Gastrocnemius medialis (tissue), 4 donors: ENCODE measurements around the gene LEAP2. TPM values are rescaled to one million over a fixed set of nuclear protein-coding genes. Genes with fewer than 3 reads are reported as not detected.
A peak's percentile ranks its signal among the peaks of the same experiment; 100 is the strongest.

Experiments
- ATAC-seq, 2 donors: fragments of 150-250 bp; one replicate each; pipeline ENCODE4 v1.9.1; 2016
- DNase-seq, 2 donors: peaks; one replicate each; pipeline ENCODE4 v3.0.0-alpha.2; 2019
- H3K27ac ChIP-seq, 4 donors: fragments of 200-600 bp; sonication (generic); 1 replicate in 1 of 4; 2 replicates in 3 of 4; pipeline ENCODE4 v1.5.1; 2016 to 2018; ENCODE audit warnings: mild to moderate bottlenecking in 2 of 4, moderate library complexity in 1 of 4
- H3K27me3 ChIP-seq, 3 donors: fragments of 200-600 bp; sonication (generic) in 2 of 3; 1 replicate in 1 of 3; 2 replicates in 2 of 3; pipeline versions ENCODE4 v1.5.1 to v1.6.0; 2016 to 2019; ENCODE audit warnings: mild to moderate bottlenecking in 1 of 3, moderate library complexity in 1 of 3
- H3K36me3 ChIP-seq, 2 donors: fragments of 200-600 bp; sonication (generic) in 1 of 2; one replicate each; pipeline ENCODE4 v1.5.1; 2017 to 2018
- H3K4me1 ChIP-seq, 2 donors: fragments of 200-600 bp; sonication (generic) in 1 of 2; one replicate each; pipeline ENCODE4 v1.5.1; 2016 to 2017; ENCODE audit warnings: mild to moderate bottlenecking in 2 of 2
- H3K4me3 ChIP-seq, 4 donors: fragments of 200-600 bp; sonication (generic) in 3 of 4; 1 replicate in 1 of 4; 2 replicates in 3 of 4; pipeline ENCODE4 v1.5.1; 2016 to 2019; ENCODE audit warnings: mild to moderate bottlenecking in 2 of 4
- H3K9me3 ChIP-seq, 3 donors: fragments of 200-600 bp; sonication (generic) in 2 of 3; 1 replicate in 1 of 3; 2 replicates in 2 of 3; pipeline ENCODE4 v1.5.1; 2016 to 2019
- POLR2A ChIP-seq, 2 donors: fragments of 450-650 bp; IDR thresholded peaks; one replicate each; pipeline ENCODE4 v1.6.1; 2017; ENCODE audit warnings: antibody characterized with exemption in 2 of 2, mild to moderate bottlenecking in 2 of 2, moderate library complexity in 2 of 2
- in situ Hi-C, 4 donors: fragments of 200-750 bp; cut with MboI; loops; one replicate each; pipeline versions ENCODE4 v1.15.0 to v1.8.0; 2017; ENCODE audit warnings: low sequenced_read_pairs in 4 of 4
- intact Hi-C: fragments of 100-400 bp; cut with DNase I; formaldehyde crosslinking; loops from one replicate; pipeline ENCODE4 v1.15.1; 2023; ENCODE audit warnings: low total_unique reads
- total RNA-seq, 4 donors: library from RNA; depleted of rRNA; stranded (reverse); fragments of >200 nt; gene quantifications; one replicate each; pipeline versions ENCODE4 v1.1.0 to v1.2.3, GENCODE V29; 2016
- TF ChIP-seq, protein P1 (sequence below), 5 experiments: fragments of 450-650 bp in 3 of 5; fragments of 200-600 bp in 2 of 5; sonication (generic) in 2 of 5; IDR thresholded peaks in 4 of 5; conservative IDR thresholded peaks in 1 of 5; 1 replicate in 4 of 5; 2 replicates in 1 of 5; pipeline ENCODE4 v1.5.1; 2016 to 2019; ENCODE audit warnings: antibody characterized with exemption in 5 of 5, mild to moderate bottlenecking in 3 of 5, moderate library complexity in 3 of 5

Gene LEAP2
- 1 to 10 TPM in 2 of 4 donors, under 1 TPM in 2; 0.52 to 3.3 (median 0.88) TPM for total RNA-seq

- peaks cover 0 to 27% of the 10 kb centered on the region in 2 donors for H3K36me3 ChIP-seq
- in situ Hi-C loops: loop anchor here in 2 of 4 donors (25.0 kb wide), 1 partner anchor 486 kb away; no protein-coding TSS in a partner anchor
Observed at GRCh38 chr5:132873119-132873929, at the start of gene LEAP2. LEAP2 (plus strand) TSS chr5:132873668; CDS start chr5:132873695, 27 bp downstream.

DNA sequence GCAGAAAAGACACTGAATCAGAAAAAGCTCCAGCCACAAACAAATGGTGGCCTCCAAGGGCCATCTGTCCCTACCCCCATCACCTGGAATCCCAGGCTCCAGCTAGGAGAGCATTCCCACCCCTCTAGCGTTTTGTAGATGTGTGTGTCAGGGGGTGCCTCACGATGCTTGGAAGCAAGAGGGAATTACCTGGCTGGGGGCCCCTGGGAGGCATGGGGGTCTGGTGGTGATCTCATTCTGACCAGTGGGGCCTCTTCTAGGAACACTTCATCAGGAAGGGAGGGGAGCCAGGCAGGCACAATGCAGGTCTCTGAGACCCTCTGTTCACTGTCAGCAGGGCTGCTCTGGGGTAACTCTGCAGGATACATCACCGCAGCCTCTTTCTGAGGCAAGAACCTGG, 49.0 kb upstream of the LEAP2 start:
- DNase-seq: no peak
- TF ChIP-seq, protein P1, sequence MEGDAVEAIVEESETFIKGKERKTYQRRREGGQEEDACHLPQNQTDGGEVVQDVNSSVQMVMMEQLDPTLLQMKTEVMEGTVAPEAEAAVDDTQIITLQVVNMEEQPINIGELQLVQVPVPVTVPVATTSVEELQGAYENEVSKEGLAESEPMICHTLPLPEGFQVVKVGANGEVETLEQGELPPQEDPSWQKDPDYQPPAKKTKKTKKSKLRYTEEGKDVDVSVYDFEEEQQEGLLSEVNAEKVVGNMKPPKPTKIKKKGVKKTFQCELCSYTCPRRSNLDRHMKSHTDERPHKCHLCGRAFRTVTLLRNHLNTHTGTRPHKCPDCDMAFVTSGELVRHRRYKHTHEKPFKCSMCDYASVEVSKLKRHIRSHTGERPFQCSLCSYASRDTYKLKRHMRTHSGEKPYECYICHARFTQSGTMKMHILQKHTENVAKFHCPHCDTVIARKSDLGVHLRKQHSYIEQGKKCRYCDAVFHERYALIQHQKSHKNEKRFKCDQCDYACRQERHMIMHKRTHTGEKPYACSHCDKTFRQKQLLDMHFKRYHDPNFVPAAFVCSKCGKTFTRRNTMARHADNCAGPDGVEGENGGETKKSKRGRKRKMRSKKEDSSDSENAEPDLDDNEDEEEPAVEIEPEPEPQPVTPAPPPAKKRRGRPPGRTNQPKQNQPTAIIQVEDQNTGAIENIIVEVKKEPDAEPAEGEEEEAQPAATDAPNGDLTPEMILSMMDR (IDR thresholded peaks at IDR 0.05 in 4 of 5, conservative IDR thresholded peaks at IDR 0.05 in 1 of 5): no peak
- TF ChIP-seq POLR2A (IDR thresholded peaks at IDR 0.05): no peak
- Histone ChIP-seq H3K4me1 (peaks cover 0 to 3% of the 10 kb centered on the region in 2 donors), H3K27me3 (no peaks in the 10 kb centered on the region), H3K27ac (no peak overlapping the region), H3K9me3 (no peaks in the 10 kb centered on the region), H3K4me3 (no peak overlapping the region), H3K36me3 (no peaks in the 10 kb centered on the region)
- intact Hi-C loops (loop anchor here (5.0 kb wide), 2 partner anchors 87 to 167 kb away; partner anchors contain the start of genes IL13 and KIF3A), in situ Hi-C loops (loop anchor here in 3 of 4 donors (10.0 to 25.0 kb wide), 2 partner anchors 80 to 287 kb away; partner anchors contain the start of genes IL5 (in 2 of the 3) and CCNI2 (in 1 of the 3))
- no peak for ATAC-seq

More at GRCh38 chr5:132873119-132873929, at the start of gene LEAP2:
- H3K27me3 ChIP-seq: no peaks in the 10 kb centered on the region
- no peak for TF ChIP-seq POLR2A (IDR thresholded peaks at IDR 0.05)
- TF ChIP-seq, protein P1 (IDR thresholded peaks at IDR 0.05 in 4 of 5, conservative IDR thresholded peaks at IDR 0.05 in 1 of 5): no peak
- DNase-seq: no peak
- H3K4me1 ChIP-seq: peaks cover 39 to 43% of the 10 kb centered on the region in 2 donors
- intact Hi-C loops: no loop called here
- no peaks in the 10 kb centered on the region for H3K9me3 ChIP-seq
- ATAC-seq: no peak
- H3K27ac ChIP-seq: peak within 1 kb of the TSS in 1 of 4 donors; percentile 20
- no peak within 1 kb of the TSS for H3K4me3 ChIP-seq

DNA sequence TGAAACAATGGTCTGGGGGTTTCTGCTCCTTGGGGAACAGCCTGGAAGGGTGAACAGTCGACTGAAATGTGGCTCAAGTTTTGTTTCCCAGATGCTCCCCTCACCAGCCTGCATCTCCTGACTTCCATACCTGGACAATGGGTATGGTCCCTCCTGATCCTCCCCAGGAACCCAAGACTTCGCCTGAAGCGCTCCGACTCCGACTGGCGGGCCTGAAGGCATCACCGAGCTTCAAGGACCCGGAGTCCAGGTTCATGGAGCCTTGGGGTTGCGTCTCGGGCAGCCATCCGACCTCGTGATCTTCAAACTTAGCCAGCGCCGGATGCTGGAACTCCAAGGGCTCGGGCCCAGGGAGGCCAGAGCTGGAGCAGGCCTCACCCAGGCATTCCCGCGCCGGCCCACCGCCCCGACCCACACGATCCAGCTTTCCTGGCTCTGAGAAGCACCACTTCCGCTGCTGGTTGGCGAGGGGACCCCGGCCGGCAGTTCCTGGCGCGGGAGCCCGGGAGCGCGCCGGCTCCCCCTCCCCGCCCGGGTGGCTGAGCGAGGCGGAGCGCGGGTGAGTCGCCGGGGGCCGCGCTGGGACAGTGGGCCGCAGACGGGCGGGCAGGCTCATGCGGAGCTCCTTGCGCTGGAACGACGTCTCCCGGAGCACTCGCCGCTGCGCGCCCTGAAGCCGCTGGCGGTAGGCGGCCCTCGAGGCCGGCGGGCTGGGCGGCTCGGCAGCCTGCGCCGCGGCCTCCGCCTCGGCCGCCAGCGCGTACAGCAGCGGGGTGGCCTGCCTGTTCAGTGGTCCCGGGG, 48.2 kb upstream of the LEAP2 start:
- in situ Hi-C loops: loop anchor here in 1 of 4 donors (10.0 kb wide), 1 partner anchor 80 kb away; the partner anchor contains the start of gene CCNI2
- H3K27me3 ChIP-seq: no peaks in the 10 kb centered on the region
- intact Hi-C loops: no loop called here
- no peaks in the 10 kb centered on the region for H3K9me3 ChIP-seq
- no peak for ATAC-seq
- DNase-seq: no peak
- H3K4me1 ChIP-seq: no peaks in the 10 kb centered on the region
- TF ChIP-seq, protein P1 (IDR thresholded peaks at IDR 0.05 in 4 of 5, conservative IDR thresholded peaks at IDR 0.05 in 1 of 5): no peak
- no peak for TF ChIP-seq POLR2A (IDR thresholded peaks at IDR 0.05)
- no peak overlapping the region for H3K4me3 ChIP-seq
- no peaks in the 10 kb centered on the region for H3K36me3 ChIP-seq
- no peak overlapping the region for H3K27ac ChIP-seq

DNA sequence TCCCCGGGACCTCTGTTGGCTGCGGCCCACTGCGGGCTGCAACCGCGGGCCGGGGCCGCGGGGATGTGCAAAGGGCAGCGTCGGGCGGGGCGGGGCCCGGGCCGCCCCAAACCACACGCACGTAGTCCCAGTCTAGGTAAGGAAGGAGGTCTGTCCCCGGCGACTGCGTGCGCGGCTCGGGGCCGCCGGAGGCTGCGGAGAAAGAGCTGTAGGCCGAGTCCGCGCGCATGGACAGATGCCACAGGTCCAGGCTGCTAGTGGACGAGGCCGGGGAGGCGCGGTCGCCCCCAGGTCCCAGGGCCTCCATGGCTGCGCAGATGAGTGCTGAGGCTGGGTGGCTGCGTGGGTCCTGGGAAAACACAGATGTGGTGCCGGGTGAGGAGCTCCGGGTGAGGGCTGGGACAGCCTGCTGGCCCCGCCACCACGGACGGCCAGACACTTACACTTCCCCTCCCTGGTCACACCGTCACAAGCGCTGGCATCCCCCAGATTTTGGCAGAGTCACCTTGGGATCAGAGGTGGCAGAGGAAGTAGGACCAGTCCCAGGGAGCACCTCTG, 47.6 kb upstream of the LEAP2 start:
- H3K27me3 ChIP-seq: peaks cover 0 to 3% (median 0%) of the 10 kb centered on the region in 3 donors
- intact Hi-C loops (no loop called here), in situ Hi-C loops (loop anchor here in 1 of 4 donors (10.0 kb wide), 1 partner anchor 81 kb away; the partner anchor contains the start of gene CCNI2)
- TF ChIP-seq, protein P1 (IDR thresholded peaks at IDR 0.05 in 4 of 5, conservative IDR thresholded peaks at IDR 0.05 in 1 of 5): no peak
- TF ChIP-seq POLR2A (IDR thresholded peaks at IDR 0.05): no peak
- DNase-seq: no peak
- H3K4me1 ChIP-seq: no peaks in the 10 kb centered on the region
- no peaks in the 10 kb centered on the region for H3K9me3 ChIP-seq
- H3K4me3 ChIP-seq: no peak overlapping the region
- ATAC-seq: no peak
- H3K36me3 ChIP-seq: no peaks in the 10 kb centered on the region
- no peak overlapping the region for H3K27ac ChIP-seq
